ENCODE results near the gene MEGF8. TPM values are rescaled to one million over a fixed set of nuclear protein-coding genes. Genes with fewer than 3 reads are reported as not detected.
A peak's percentile ranks its signal among the peaks of the same experiment; 100 is the strongest.

Gene MEGF8
- polyA plus RNA-seq, 1 donor from 2014 or later: 21.5 TPM

GRCh38 chr19:42309686-42310085, 15.7 kb upstream of the MEGF8 start:
- Histone ChIP-seq H3K79me2 (replicated peaks; ENCODE audit: insufficient read depth, low read length) (no peaks in the 10 kb centered on the region), H3K9ac (ENCODE audit: low read length) (no peak overlapping the region), H3K4me3 (ENCODE audit: low read length) (no peak overlapping the region), H3K27me3 (ENCODE audit: insufficient read depth, low read depth, low read length) (no peaks in the 10 kb centered on the region), H3K9me3 (ENCODE audit: low read length) (no peaks in the 10 kb centered on the region), H3K4me2 (ENCODE audit: low read length) (no peak overlapping the region), H3K27ac (ENCODE audit: low read length) (no peak overlapping the region), H3K9me2 (ENCODE audit: insufficient read depth, low read length) (no peaks in the 10 kb centered on the region), H2AFZ (ENCODE audit: low read depth, low read length) (no peak overlapping the region), H3F3A (ENCODE audit: insufficient read depth, low read length, poor library complexity, severe bottlenecking) (no peaks in the 10 kb centered on the region), H3K36me3 (ENCODE audit: insufficient read depth, low read length) (no peaks in the 10 kb centered on the region), H4K20me1 (ENCODE audit: insufficient read depth) (no peaks in the 10 kb centered on the region)
- TF ChIP-seq REST (IDR thresholded peaks at IDR 0.05; ENCODE audit: borderline replicate concordance): no peak
- TF ChIP-seq RAD21 (conservative IDR thresholded peaks at IDR 0.05): no peak
- no peak for TF ChIP-seq EP300 (conservative IDR thresholded peaks at IDR 0.05; ENCODE audit: poor library complexity, severe bottlenecking)

- Histone ChIP-seq H3K27me3 (ENCODE audit: insufficient read depth, low read depth, low read length) (no peaks in the 10 kb centered on the region), H3K9me3 (ENCODE audit: low read length) (no peaks in the 10 kb centered on the region), H3K9me2 (ENCODE audit: insufficient read depth, low read length) (no peaks in the 10 kb centered on the region), H4K20me1 (ENCODE audit: insufficient read depth) (no peaks in the 10 kb centered on the region), H3K4me2 (ENCODE audit: low read length) (no peak overlapping the region), H3K79me2 (replicated peaks; ENCODE audit: insufficient read depth, low read length) (no peaks in the 10 kb centered on the region), H2AFZ (ENCODE audit: low read depth, low read length) (no peak overlapping the region), H3K9ac (ENCODE audit: low read length) (no peak overlapping the region), H3K4me3 (ENCODE audit: low read length) (no peak overlapping the region), H3K27ac (ENCODE audit: low read length) (no peak overlapping the region), H3F3A (ENCODE audit: insufficient read depth, low read length, poor library complexity, severe bottlenecking) (no peaks in the 10 kb centered on the region), H3K36me3 (ENCODE audit: insufficient read depth, low read length) (no peaks in the 10 kb centered on the region)
- TF ChIP-seq RAD21 (conservative IDR thresholded peaks at IDR 0.05) (no peak), CTCF (IDR thresholded peaks at IDR 0.05; ENCODE audit: poor library complexity, severe bottlenecking) (peak; percentile 28), REST (IDR thresholded peaks at IDR 0.05; ENCODE audit: borderline replicate concordance) (no peak)
These were observed 13.8 kb upstream of the MEGF8 start for GRCh38 chr19:42311657-42312056.

All from neural cell (in vitro differentiated cells).